Keratinocyte (primary cell): Measurements from ENCODE around the gene GSTM4.

Experiments used
- EZH2 ChIP-seq: IDR thresholded peaks from one replicate; pipeline ENCODE4 v1.6.1; 2012; ENCODE audit warnings: inconsistent platforms, mild to moderate bottlenecking, low read length, moderate library complexity
- TF ChIP-seq, protein P1 (sequence below), 3 experiments: IDR thresholded peaks in 1 of 3; conservative IDR thresholded peaks in 1 of 3; optimal IDR thresholded peaks in 1 of 3; 2 replicates in 2 of 3; 3 replicates in 1 of 3; pipeline versions ENCODE3 to v1.5.1; 2011; ENCODE audit warnings: low read length in 3 of 3, mild to moderate bottlenecking in 3 of 3, moderate library complexity in 2 of 3, control low read depth in 1 of 3, inconsistent platforms in 1 of 3; ENCODE audit not compliant: insufficient read depth in 2 of 3; ENCODE audit errors: extremely low read depth in 1 of 3

GRCh38 chr1:109611308-109611990 is 44.5 kb upstream of the GSTM4 start:
- no peak for TF ChIP-seq EZH2
- TF ChIP-seq, protein P1, sequence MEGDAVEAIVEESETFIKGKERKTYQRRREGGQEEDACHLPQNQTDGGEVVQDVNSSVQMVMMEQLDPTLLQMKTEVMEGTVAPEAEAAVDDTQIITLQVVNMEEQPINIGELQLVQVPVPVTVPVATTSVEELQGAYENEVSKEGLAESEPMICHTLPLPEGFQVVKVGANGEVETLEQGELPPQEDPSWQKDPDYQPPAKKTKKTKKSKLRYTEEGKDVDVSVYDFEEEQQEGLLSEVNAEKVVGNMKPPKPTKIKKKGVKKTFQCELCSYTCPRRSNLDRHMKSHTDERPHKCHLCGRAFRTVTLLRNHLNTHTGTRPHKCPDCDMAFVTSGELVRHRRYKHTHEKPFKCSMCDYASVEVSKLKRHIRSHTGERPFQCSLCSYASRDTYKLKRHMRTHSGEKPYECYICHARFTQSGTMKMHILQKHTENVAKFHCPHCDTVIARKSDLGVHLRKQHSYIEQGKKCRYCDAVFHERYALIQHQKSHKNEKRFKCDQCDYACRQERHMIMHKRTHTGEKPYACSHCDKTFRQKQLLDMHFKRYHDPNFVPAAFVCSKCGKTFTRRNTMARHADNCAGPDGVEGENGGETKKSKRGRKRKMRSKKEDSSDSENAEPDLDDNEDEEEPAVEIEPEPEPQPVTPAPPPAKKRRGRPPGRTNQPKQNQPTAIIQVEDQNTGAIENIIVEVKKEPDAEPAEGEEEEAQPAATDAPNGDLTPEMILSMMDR (optimal IDR thresholded peaks at IDR 0.05 in 1 of 3, IDR thresholded peaks at IDR 0.05 in 1 of 3, conservative IDR thresholded peaks at IDR 0.05 in 1 of 3; ENCODE audit: extremely low read depth in 1 of 3, insufficient read depth in 2 of 3, low read length in 3 of 3): no peak
